ENCODE measurements around the gene FKBP8. TPM values are rescaled to one million over a fixed set of nuclear protein-coding genes. Genes with fewer than 3 reads are reported as not detected.
A peak's percentile ranks its signal among the peaks of the same experiment; 100 is the strongest.

FKBP8 gene
- total RNA-seq, 1 experiment from 2014 or later = 345 TPM

- TF ChIP-seq SMAD4 (CRISPR knock-in tag; IDR thresholded peaks at IDR 0.05) (no peak), ZBTB43 (CRISPR knock-in tag; IDR thresholded peaks at IDR 0.05) (peak; percentile 71; the same call in 1 of the 2 replicates), RELA (CRISPR knock-in tag; IDR thresholded peaks at IDR 0.05; ENCODE audit: borderline replicate concordance) (peak; percentile 34; the same call in 1 of the 2 replicates), IRF2 (CRISPR knock-in tag; IDR thresholded peaks at IDR 0.05; ENCODE audit: borderline replicate concordance, low read depth) (no peak), MXD4 (CRISPR knock-in tag; IDR thresholded peaks at IDR 0.05; ENCODE audit: borderline replicate concordance) (no peak), FOXP1 (CRISPR knock-in tag; IDR thresholded peaks at IDR 0.05; ENCODE audit: borderline replicate concordance) (peak; percentile 68; the same call in 1 of the 2 replicates), ETV6 (CRISPR knock-in tag; IDR thresholded peaks at IDR 0.05) (peak; percentile 57; the same call in 1 of the 2 replicates), CDX4 (CRISPR knock-in tag; IDR thresholded peaks at IDR 0.05; ENCODE audit: borderline replicate concordance) (no peak), SMAD3 (CRISPR knock-in tag; IDR thresholded peaks at IDR 0.05; ENCODE audit: borderline replicate concordance) (0 out of 2 replicates have a peak, but pooled peaks have one; percentile 12), ARID4B (CRISPR knock-in tag; IDR thresholded peaks at IDR 0.05; ENCODE audit: borderline replicate concordance) (peak; percentile 41; the same call in 1 of the 2 replicates), E2F5 (CRISPR knock-in tag; IDR thresholded peaks at IDR 0.05) (0 out of 2 replicates have a peak, but pooled peaks have one; percentile 38), FOXP4 (CRISPR knock-in tag; IDR thresholded peaks at IDR 0.05) (peak; percentile 16; the same call in 1 of the 2 replicates)
Observed at GRCh38 chr19:18521692-18522123, 21.7 kb downstream of the FKBP8 start, which contains the start of gene ELL (continued).

GRCh38 chr19:18520848-18521691 lies 22.3 kb downstream of the FKBP8 start:
- ATAC-seq (no peak), DNase-seq (ENCODE audit: low spot score) (peak; percentile 42)
- H3K27me3 Mint-ChIP-seq (ENCODE audit: low read depth) = no peaks in the 10 kb centered on the region
- peak overlapping the region; percentile 81 for H3K4me3 Mint-ChIP-seq
- H3K4me1 Mint-ChIP-seq = peaks cover 7% of the 10 kb centered on the region
- H3K27ac Mint-ChIP-seq = peak overlapping the region; percentile 87
- POLR2A ChIA-PET = interaction anchor here (1.3 kb wide), 1 partner anchor 50 kb away, joined by 3 read pairs; the partner anchor contains the start of gene UBA52
- CTCF ChIA-PET = interaction anchor here (0.5 to 5.0 kb wide), 36 partner anchors 10 to 629 kb away, joined by 3 to 55 read pairs (median 6); partner anchors contain the start of genes COPE, DDX49, KXD1 and UBA52
- H3K9me3 Mint-ChIP-seq = no peaks in the 10 kb centered on the region
- no peaks in the 10 kb centered on the region for H3K36me3 Mint-ChIP-seq
- TF ChIP-seq AFF4 (CRISPR knock-in tag; IDR thresholded peaks at IDR 0.05; ENCODE audit: borderline replicate concordance) (no peak), PREB (CRISPR knock-in tag; IDR thresholded peaks at IDR 0.05; ENCODE audit: borderline replicate concordance) (no peak), OVOL2 (CRISPR knock-in tag; IDR thresholded peaks at IDR 0.05; ENCODE audit: borderline replicate concordance) (no peak), ZNF512 (CRISPR knock-in tag; IDR thresholded peaks at IDR 0.05; ENCODE audit: borderline replicate concordance) (no peak)

Measured in WTC11 (cell line).